ENCODE measurements around the gene PPP4R1.

- no peak for TF ChIP-seq CTCF (conservative IDR thresholded peaks at IDR 0.05 in 1 of 2, IDR thresholded peaks at IDR 0.05 in 1 of 2; ENCODE audit: extremely low read depth in 1 of 2, insufficient read depth in 1 of 2, low read depth in 1 of 2, low read length in 2 of 2)
- TF ChIP-seq EZH2 (IDR thresholded peaks at IDR 0.05; ENCODE audit: borderline replicate concordance, low read length), result no peak
These were observed 44.1 kb downstream of the PPP4R1 start for GRCh38 chr18:9570255-9570654.

Data from mammary epithelial cell (primary cell).